HG03064 (cell line): ENCODE results near the gene TCP11L2.

Experiments
- ATAC-seq: cut with Tn5 transposase; IDR thresholded peaks from one replicate; pipeline ENCODE4 v1.9.1; 2021; ENCODE audit warnings: low read depth; ENCODE audit not compliant: unreplicated experiment

TCP11L2 gene

GRCh38 chr12:106386813-106387535 lies 84.4 kb downstream of the TCP11L2 start:
- no peak for ATAC-seq

GRCh38 chr12:106387848-106388377 lies 85.4 kb downstream of the TCP11L2 start:
- no peak for ATAC-seq

GRCh38 chr12:106389151-106389550 lies 86.6 kb downstream of the TCP11L2 start:
- no peak for ATAC-seq

- ATAC-seq = no peak
These were observed 90.2 kb downstream of the TCP11L2 start for GRCh38 chr12:106392759-106393158.
